ENCODE measurements around the gene STAC3. TPM values are rescaled to one million over a fixed set of nuclear protein-coding genes. Genes with fewer than 3 reads are reported as not detected.

The STAC3 gene
- total and polyA plus RNA-seq, 2 experiments from 2014 or later: 0.48 to 3.0 TPM

DNA sequence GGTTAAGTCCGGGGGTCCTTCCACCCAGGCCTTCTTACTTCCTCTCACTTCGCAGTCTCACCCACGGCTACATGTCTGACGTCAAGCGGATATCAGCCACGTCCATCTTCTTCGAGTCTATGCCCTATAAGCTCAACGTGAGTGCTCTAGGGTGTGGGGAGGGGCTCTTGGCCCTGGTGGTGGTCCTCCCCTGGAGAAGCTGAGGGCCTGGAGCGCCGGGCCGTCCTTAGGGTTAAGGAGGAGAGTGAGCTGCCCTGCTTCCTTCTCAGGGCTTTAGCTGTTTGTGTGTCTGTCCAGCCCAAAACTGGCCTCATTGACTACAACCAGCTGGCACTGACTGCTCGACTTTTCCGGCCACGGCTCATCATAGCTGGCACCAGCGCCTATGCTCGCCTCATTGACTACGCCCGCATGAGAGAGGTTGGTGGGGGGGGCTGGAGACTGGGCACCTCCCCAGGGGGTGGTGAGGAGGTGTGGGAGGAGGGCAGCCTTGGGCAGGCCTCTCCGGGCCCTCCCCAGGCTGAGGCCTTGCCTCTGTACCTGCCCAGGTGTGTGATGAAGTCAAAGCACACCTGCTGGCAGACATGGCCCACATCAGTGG lies 18.7 kb downstream of the STAC3 start:
- DNase-seq (ENCODE audit: low spot score) (no peak), ATAC-seq (no peak)
- Histone ChIP-seq H3K27ac (ENCODE audit: low read depth) (no peak overlapping the region), H3K4me2 (no peak overlapping the region), H3K4me1 (ENCODE audit: insufficient read depth) (peaks cover 52% of the 10 kb centered on the region), H3K4me3 (no peak overlapping the region), H4K20me1 (replicated peaks; ENCODE audit: insufficient read depth) (peaks cover 34% of the 10 kb centered on the region), H3K79me2 (replicated peaks; ENCODE audit: insufficient read depth) (peaks cover 25% of the 10 kb centered on the region), H3K27me3 (ENCODE audit: insufficient read depth) (peaks cover 57% of the 10 kb centered on the region), H3K9me2 (ENCODE audit: insufficient read depth) (no peaks in the 10 kb centered on the region), H3K36me3 (ENCODE audit: insufficient read depth) (peaks cover 26% of the 10 kb centered on the region), H2AFZ (no peak overlapping the region), H3F3A (replicated peaks; ENCODE audit: low read depth) (peaks cover 54% of the 10 kb centered on the region)
- peaks cover 63% of the 10 kb centered on the region for H3K27me3 Mint-ChIP-seq (ENCODE audit: insufficient read depth, low read depth, poor library complexity)
- peak overlapping the region; percentile 97 for H3K4me3 Mint-ChIP-seq
- no peak overlapping the region for H3K27ac Mint-ChIP-seq
- peaks cover 73% of the 10 kb centered on the region for H3K4me1 Mint-ChIP-seq
- no peaks in the 10 kb centered on the region; the same call in 1 of the 3 replicates for H3K9me3 Mint-ChIP-seq
- TF ChIP-seq ZNF114 (CRISPR knock-in tag; IDR thresholded peaks at IDR 0.05) (no peak), POLR2AphosphoS5 (IDR thresholded peaks at IDR 0.05; ENCODE audit: low read depth) (no peak), ZNF331 (CRISPR knock-in tag; IDR thresholded peaks at IDR 0.05; ENCODE audit: low read depth) (no peak), CTCF (conservative IDR thresholded peaks at IDR 0.05; ENCODE audit: low read depth in 2 of 2) (no peak), JUNB (IDR thresholded peaks at IDR 0.05; ENCODE audit: unreplicated experiment) (no peak), STAT1 (IDR thresholded peaks at IDR 0.05; ENCODE audit: unreplicated experiment) (no peak), CREB1 (CRISPR knock-in tag; IDR thresholded peaks at IDR 0.05; ENCODE audit: low read depth) (no peak)
- TF ChIP-seq, protein P1, sequence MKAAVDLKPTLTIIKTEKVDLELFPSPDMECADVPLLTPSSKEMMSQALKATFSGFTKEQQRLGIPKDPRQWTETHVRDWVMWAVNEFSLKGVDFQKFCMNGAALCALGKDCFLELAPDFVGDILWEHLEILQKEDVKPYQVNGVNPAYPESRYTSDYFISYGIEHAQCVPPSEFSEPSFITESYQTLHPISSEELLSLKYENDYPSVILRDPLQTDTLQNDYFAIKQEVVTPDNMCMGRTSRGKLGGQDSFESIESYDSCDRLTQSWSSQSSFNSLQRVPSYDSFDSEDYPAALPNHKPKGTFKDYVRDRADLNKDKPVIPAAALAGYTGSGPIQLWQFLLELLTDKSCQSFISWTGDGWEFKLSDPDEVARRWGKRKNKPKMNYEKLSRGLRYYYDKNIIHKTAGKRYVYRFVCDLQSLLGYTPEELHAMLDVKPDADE (IDR thresholded peaks at IDR 0.05): no peak
- TF ChIP-seq, protein P2, sequence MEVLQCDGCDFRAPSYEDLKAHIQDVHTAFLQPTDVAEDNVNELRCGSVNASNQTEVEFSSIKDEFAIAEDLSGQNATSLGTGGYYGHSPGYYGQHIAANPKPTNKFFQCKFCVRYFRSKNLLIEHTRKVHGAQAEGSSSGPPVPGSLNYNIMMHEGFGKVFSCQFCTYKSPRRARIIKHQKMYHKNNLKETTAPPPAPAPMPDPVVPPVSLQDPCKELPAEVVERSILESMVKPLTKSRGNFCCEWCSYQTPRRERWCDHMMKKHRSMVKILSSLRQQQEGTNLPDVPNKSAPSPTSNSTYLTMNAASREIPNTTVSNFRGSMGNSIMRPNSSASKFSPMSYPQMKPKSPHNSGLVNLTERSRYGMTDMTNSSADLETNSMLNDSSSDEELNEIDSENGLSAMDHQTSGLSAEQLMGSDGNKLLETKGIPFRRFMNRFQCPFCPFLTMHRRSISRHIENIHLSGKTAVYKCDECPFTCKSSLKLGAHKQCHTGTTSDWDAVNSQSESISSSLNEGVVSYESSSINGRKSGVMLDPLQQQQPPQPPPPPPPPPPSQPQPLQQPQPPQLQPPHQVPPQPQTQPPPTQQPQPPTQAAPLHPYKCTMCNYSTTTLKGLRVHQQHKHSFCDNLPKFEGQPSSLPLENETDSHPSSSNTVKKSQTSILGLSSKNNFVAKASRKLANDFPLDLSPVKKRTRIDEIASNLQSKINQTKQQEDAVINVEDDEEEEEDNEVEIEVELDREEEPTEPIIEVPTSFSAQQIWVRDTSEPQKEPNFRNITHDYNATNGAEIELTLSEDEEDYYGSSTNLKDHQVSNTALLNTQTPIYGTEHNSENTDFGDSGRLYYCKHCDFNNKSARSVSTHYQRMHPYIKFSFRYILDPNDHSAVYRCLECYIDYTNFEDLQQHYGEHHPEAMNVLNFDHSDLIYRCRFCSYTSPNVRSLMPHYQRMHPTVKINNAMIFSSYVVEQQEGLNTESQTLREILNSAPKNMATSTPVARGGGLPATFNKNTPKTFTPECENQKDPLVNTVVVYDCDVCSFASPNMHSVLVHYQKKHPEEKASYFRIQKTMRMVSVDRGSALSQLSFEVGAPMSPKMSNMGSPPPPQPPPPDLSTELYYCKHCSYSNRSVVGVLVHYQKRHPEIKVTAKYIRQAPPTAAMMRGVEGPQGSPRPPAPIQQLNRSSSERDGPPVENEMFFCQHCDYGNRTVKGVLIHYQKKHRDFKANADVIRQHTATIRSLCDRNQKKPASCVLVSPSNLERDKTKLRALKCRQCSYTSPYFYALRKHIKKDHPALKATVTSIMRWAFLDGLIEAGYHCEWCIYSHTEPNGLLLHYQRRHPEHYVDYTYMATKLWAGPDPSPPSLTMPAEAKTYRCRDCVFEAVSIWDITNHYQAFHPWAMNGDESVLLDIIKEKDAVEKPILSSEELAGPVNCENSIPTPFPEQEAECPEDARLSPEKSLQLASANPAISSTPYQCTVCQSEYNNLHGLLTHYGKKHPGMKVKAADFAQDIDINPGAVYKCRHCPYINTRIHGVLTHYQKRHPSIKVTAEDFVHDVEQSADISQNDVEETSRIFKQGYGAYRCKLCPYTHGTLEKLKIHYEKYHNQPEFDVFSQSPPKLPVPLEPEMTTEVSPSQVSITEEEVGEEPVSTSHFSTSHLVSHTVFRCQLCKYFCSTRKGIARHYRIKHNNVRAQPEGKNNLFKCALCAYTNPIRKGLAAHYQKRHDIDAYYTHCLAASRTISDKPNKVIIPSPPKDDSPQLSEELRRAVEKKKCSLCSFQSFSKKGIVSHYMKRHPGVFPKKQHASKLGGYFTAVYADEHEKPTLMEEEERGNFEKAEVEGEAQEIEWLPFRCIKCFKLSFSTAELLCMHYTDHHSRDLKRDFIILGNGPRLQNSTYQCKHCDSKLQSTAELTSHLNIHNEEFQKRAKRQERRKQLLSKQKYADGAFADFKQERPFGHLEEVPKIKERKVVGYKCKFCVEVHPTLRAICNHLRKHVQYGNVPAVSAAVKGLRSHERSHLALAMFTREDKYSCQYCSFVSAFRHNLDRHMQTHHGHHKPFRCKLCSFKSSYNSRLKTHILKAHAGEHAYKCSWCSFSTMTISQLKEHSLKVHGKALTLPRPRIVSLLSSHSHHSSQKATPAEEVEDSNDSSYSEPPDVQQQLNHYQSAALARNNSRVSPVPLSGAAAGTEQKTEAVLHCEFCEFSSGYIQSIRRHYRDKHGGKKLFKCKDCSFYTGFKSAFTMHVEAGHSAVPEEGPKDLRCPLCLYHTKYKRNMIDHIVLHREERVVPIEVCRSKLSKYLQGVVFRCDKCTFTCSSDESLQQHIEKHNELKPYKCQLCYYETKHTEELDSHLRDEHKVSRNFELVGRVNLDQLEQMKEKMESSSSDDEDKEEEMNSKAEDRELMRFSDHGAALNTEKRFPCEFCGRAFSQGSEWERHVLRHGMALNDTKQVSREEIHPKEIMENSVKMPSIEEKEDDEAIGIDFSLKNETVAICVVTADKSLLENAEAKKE (CRISPR knock-in tag; IDR thresholded peaks at IDR 0.05): no peak
- H3K36me3 Mint-ChIP-seq (ENCODE audit: low read depth): peaks cover 60% of the 10 kb centered on the region

All from GM23338 (cell line).